Astrocyte of the hippocampus (primary cell): Measurements from ENCODE around the gene RAE1.

Experiments
- DNase-seq: peaks from one replicate; pipeline ENCODE4 v3.0.0; 2011; ENCODE audit warnings: low read depth, low spot score

The RAE1 gene

GRCh38 chr20:57399587-57400155 lies 48.6 kb downstream of the RAE1 start:
- DNase-seq: peak; percentile 72

- DNase-seq: no peak
Measured at GRCh38 chr20:57400231-57400701, 49.2 kb downstream of the RAE1 start.

GRCh38 chr20:57400821-57401564 lies 49.9 kb downstream of the RAE1 start:
- DNase-seq: no peak

- no peak for DNase-seq
Measured at GRCh38 chr20:57401565-57401918, 50.5 kb downstream of the RAE1 start.

- no peak for DNase-seq
Measured at GRCh38 chr20:57402206-57403125, 51.4 kb downstream of the RAE1 start.

GRCh38 chr20:57403216-57403615 lies 52.2 kb downstream of the RAE1 start:
- no peak for DNase-seq

GRCh38 chr20:57404006-57404405 lies 53.0 kb downstream of the RAE1 start:
- no peak for DNase-seq

- DNase-seq: no peak
Measured at GRCh38 chr20:57404419-57405072, 53.5 kb downstream of the RAE1 start.

- no peak for DNase-seq
Measured at GRCh38 chr20:57405236-57406016, 54.4 kb downstream of the RAE1 start.

- DNase-seq: no peak
Measured at GRCh38 chr20:57407541-57407956, 56.5 kb downstream of the RAE1 start.

GRCh38 chr20:57408131-57408530 lies 57.1 kb downstream of the RAE1 start:
- no peak for DNase-seq

GRCh38 chr20:57408536-57409233 lies 57.6 kb downstream of the RAE1 start:
- no peak for DNase-seq

GRCh38 chr20:57409316-57409671 lies 58.2 kb downstream of the RAE1 start:
- no peak for DNase-seq

GRCh38 chr20:57409672-57410397 lies 58.8 kb downstream of the RAE1 start:
- DNase-seq: no peak

- no peak for DNase-seq
Measured at GRCh38 chr20:57410398-57410920, 59.4 kb downstream of the RAE1 start.

- no peak for DNase-seq
Measured at GRCh38 chr20:57410924-57411323, 59.9 kb downstream of the RAE1 start.

GRCh38 chr20:57411406-57412283 lies 60.6 kb downstream of the RAE1 start:
- no peak for DNase-seq

GRCh38 chr20:57412347-57413029 lies 61.4 kb downstream of the RAE1 start:
- DNase-seq: no peak
